A549 (cell line): Measurements from ENCODE around the gene LMO7. TPM values are rescaled to one million over a fixed set of nuclear protein-coding genes. Genes with fewer than 3 reads are reported as not detected.

Experiments
- ATAC-seq, 2 experiments: fragments of 200-7000 bp in 1 of 2; fragments of >200 bp in 1 of 2; cut with Nextera tagmentation in 1 of 2; cut with Tn5 transposase in 1 of 2; 3 replicates each; pipeline versions ENCODE4 v1.8.0 to v1.9.1; 2018 to 2020; ENCODE audit warnings: mild to moderate bottlenecking in 1 of 2, moderate library complexity in 1 of 2
- CTCF ChIA-PET: fragments of 300-600 bp; sonication (Branson Sonifier 250); formaldehyde crosslinking; extraction: SDS; loops from one replicate; lab custom pipeline; 2021; ENCODE audit warnings: antibody characterized with exemption, inconsistent platforms; lab: Yijun Ruan, JAX
- POLR2A ChIA-PET: fragments of 350-600 bp; formaldehyde crosslinking; extraction: SDS; loops from one replicate; lab custom pipeline; 2021; ENCODE audit warnings: antibody characterized with exemption, inconsistent platforms; lab: Yijun Ruan, JAX
- DNase-seq, 2 experiments: peaks; one replicate each; pipeline versions ENCODE4 v3.0.0 to v3.0.0-alpha.2; 2011 to 2016; ENCODE audit warnings: low read depth in 1 of 2, low spot score in 1 of 2
- FAIRE-seq: peaks from 2 replicates; lab custom pipeline; 2011; peaks lifted over from hg19 to GRCh38; lab: Jason Lieb, UNC
- H3K27ac ChIP-seq, 2 experiments: fragments of >200 bp; sonication (Bioruptor Twin); formaldehyde crosslinking; 3 replicates each; pipeline ENCODE4 v1.5.1; 2016 to 2017
- H3K4me1 ChIP-seq: fragments of >200 bp; sonication (Bioruptor Twin); formaldehyde crosslinking; 3 replicates; pipeline ENCODE4 v1.6.1; 2016
- H3K4me2 ChIP-seq: fragments of >200 bp; sonication (Bioruptor Twin); formaldehyde crosslinking; 3 replicates; pipeline ENCODE4 v1.6.1; 2016
- H3K4me3 ChIP-seq: fragments of >200 bp; sonication (Bioruptor Twin); formaldehyde crosslinking; 3 replicates; pipeline ENCODE4 v1.5.1; 2016
- H3K9me3 ChIP-seq: fragments of >200 bp; sonication (Bioruptor Twin); formaldehyde crosslinking; 3 replicates; pipeline ENCODE4 v1.6.1; 2016
- CEBPB ChIP-seq, 2 experiments: fragments of >200 bp in 1 of 2; sonication (Bioruptor Twin) in 1 of 2; formaldehyde crosslinking in 1 of 2; IDR thresholded peaks; 2 replicates each; pipeline ENCODE4 v1.6.1; 2012 to 2016
- EHF ChIP-seq: fragments of 250-450 bp; sonication (Bioruptor Pico); IDR thresholded peaks from 2 replicates; pipeline ENCODE4 v1.5.0; 2020; ENCODE audit warnings: mild to moderate bottlenecking
- FOSL2 ChIP-seq, 2 experiments: fragments of 450-650 bp in 1 of 2; fragments of >200 bp in 1 of 2; sonication (Bioruptor Twin) in 1 of 2; formaldehyde crosslinking; IDR thresholded peaks; 2 replicates each; pipeline versions ENCODE4 v1.5.0 to v1.6.1; 2016 to 2020; ENCODE audit warnings: mild to moderate bottlenecking in 1 of 2, moderate library complexity in 1 of 2
- FOXS1 ChIP-seq: fragments of 250-450 bp; sonication (Bioruptor Pico); IDR thresholded peaks from 2 replicates; pipeline ENCODE4 v1.5.0; 2020; ENCODE audit warnings: mild to moderate bottlenecking, moderate library complexity
- HEYL ChIP-seq: fragments of 250-450 bp; sonication (Bioruptor Pico); IDR thresholded peaks from 2 replicates; pipeline ENCODE4 v1.8.0; 2021; ENCODE audit warnings: mild to moderate bottlenecking, moderate library complexity
- MAFK ChIP-seq: fragments of 450-650 bp; IDR thresholded peaks from 2 replicates; pipeline ENCODE4 v1.6.1; 2014; ENCODE audit not compliant: partially characterized antibody
- MAX ChIP-seq: IDR thresholded peaks from 2 replicates; pipeline ENCODE4 v1.6.1; 2012
- MYC ChIP-seq: IDR thresholded peaks from 2 replicates; pipeline ENCODE4 v1.6.1; 2012; ENCODE audit warnings: mild to moderate bottlenecking, inconsistent platforms, low read length, improper control_type of control experiment, borderline replicate concordance
- PBX3 ChIP-seq: IDR thresholded peaks from 2 replicates; pipeline ENCODE4 v1.6.1; 2012
- PHF8 ChIP-seq: fragments of 200-600 bp; sonication (generic); IDR thresholded peaks from 2 replicates; pipeline ENCODE4 v1.6.1; 2016; ENCODE audit warnings: low read depth, mild to moderate bottlenecking, antibody characterized with exemption, moderate library complexity, borderline replicate concordance
- RAD21 ChIP-seq, 2 experiments: fragments of >200 bp in 1 of 2; sonication (Bioruptor Twin) in 1 of 2; formaldehyde crosslinking in 1 of 2; IDR thresholded peaks in 1 of 2; conservative IDR thresholded peaks in 1 of 2; 2 replicates in 1 of 2; 3 replicates in 1 of 2; pipeline ENCODE4 v1.6.1; 2012 to 2018; ENCODE audit warnings: inconsistent platforms in 1 of 2
- RARB ChIP-seq: fragments of 250-450 bp; sonication (Bioruptor Pico); IDR thresholded peaks from 2 replicates; pipeline ENCODE4 v1.8.0; 2021; ENCODE audit warnings: mild to moderate bottlenecking, moderate library complexity
- RCOR1 ChIP-seq: fragments of 150-350 bp; IDR thresholded peaks from 2 replicates; pipeline ENCODE4 v1.6.1; 2014; ENCODE audit warnings: antibody characterized with exemption, low read length, low read depth
- REST ChIP-seq: fragments of 200-600 bp; sonication (generic); IDR thresholded peaks from 2 replicates; pipeline ENCODE4 v1.6.1; 2016; ENCODE audit warnings: antibody characterized with exemption, mild to moderate bottlenecking, moderate library complexity
- RNF2 ChIP-seq: fragments of 200-600 bp; sonication (generic); IDR thresholded peaks from 2 replicates; pipeline ENCODE4 v1.6.1; 2016; ENCODE audit warnings: low read depth, mild to moderate bottlenecking, antibody characterized with exemption, moderate library complexity, borderline replicate concordance
- ZFP36 ChIP-seq: fragments of 450-650 bp; IDR thresholded peaks from 2 replicates; pipeline ENCODE4 v1.6.1; 2014; ENCODE audit warnings: borderline replicate concordance; ENCODE audit not compliant: partially characterized antibody
- ZNF302 ChIP-seq: fragments of 250-450 bp; sonication (Bioruptor Pico); IDR thresholded peaks from 2 replicates; pipeline ENCODE4 v1.9.0; 2021; ENCODE audit warnings: inconsistent platforms, mild to moderate bottlenecking, moderate library complexity
- ZSCAN20 ChIP-seq: fragments of 250-450 bp; sonication (Bioruptor Pico); IDR thresholded peaks from 2 replicates; pipeline ENCODE4 v1.8.0; 2022; ENCODE audit warnings: mild to moderate bottlenecking, moderate library complexity
- WGBS: methylation state at CpG from one replicate; pipeline ENCODE4 v1.1.6; 2017; ENCODE audit errors: missing lambda C conversion rate; 5-methylcytosine and 5-hydroxymethylcytosine counted together
- polyA plus RNA-seq, 4 experiments: library from polyadenylated mRNA; depleted of rRNA in 3 of 4; stranded (reverse); fragments of >200 nt; fragmentation: RNase III in 1 of 4; extraction: RNeasy Plus Mini Kit Qiagen cat#74134 plus additional on column Dnase treatment in 1 of 4; gene quantifications; 2 replicates in 3 of 4; 3 replicates in 1 of 4; pipeline ENCODE4 v1.2.3, GENCODE V29; 2011 to 2017
- TF ChIP-seq, protein P1 (sequence below): IDR thresholded peaks from 2 replicates; pipeline ENCODE4 v1.6.1; 2012; ENCODE audit warnings: low read depth, borderline replicate concordance

LMO7 gene
- polyA plus RNA-seq, 2 of the 4 experiments (the other 2 are of a cell fraction) = 23.4 to 33.2 TPM

GRCh38 chr13:75785130-75785529, 149.0 kb downstream of the LMO7 start:
- ChIA-PET CTCF (no interaction called here), POLR2A (no interaction called here)
- Histone ChIP-seq H3K4me3 (no peak overlapping the region), H3K4me1 (peaks cover 69% of the 10 kb centered on the region), H3K4me2 (peak overlapping the region; percentile 46; the same call in 2 of the 3 replicates), H3K27ac (no peak overlapping the region), H3K9me3 (0 out of 3 replicates have a peak, but pooled peaks cover 4% of the 10 kb centered on the region)
- TF ChIP-seq RCOR1 (no peak), RARB (CRISPR knock-in tag) (no peak), MYC (no peak), CEBPB (IDR thresholded peaks at IDR 0.05) (0 out of 4 replicates have a peak, but pooled peaks of 1 of the 2 experiments have one; percentile 38), MAFK (no peak)
- no peak for DNase-seq
- no peak for ATAC-seq
- no peak for FAIRE-seq

GRCh38 chr13:75787249-75787928, 151.3 kb downstream of the LMO7 start:
- POLR2A ChIA-PET = no interaction called here
- WGBS = 64% methylated on average over 7 of the region's 7 CpGs
- CTCF ChIA-PET = interaction anchor here (1.9 kb wide), 1 partner anchor 27 kb away, joined by 6 read pairs; no protein-coding TSS in a partner anchor
- DNase-seq (peak in 1 of 2 experiments; percentile 10), FAIRE-seq (no peak), ATAC-seq (no peak)
- peaks cover 78% of the 10 kb centered on the region for H3K4me1 ChIP-seq
- H3K27ac ChIP-seq = 0 out of 6 replicates have a peak overlapping the region, but pooled peaks of 1 of the 2 experiments have one; percentile 46
- peak overlapping the region; percentile 34 for H3K4me2 ChIP-seq
- no peaks in the 10 kb centered on the region for H3K9me3 ChIP-seq
- TF ChIP-seq PHF8 (no peak), PBX3 (no peak), FOSL2 (IDR thresholded peaks at IDR 0.05) (no peak), FOSL2 (CRISPR knock-in tag; IDR thresholded peaks at IDR 0.05) (peak; percentile 45; the same call in 1 of the 2 replicates), FOXS1 (CRISPR knock-in tag) (no peak)
- TF ChIP-seq, protein P1, sequence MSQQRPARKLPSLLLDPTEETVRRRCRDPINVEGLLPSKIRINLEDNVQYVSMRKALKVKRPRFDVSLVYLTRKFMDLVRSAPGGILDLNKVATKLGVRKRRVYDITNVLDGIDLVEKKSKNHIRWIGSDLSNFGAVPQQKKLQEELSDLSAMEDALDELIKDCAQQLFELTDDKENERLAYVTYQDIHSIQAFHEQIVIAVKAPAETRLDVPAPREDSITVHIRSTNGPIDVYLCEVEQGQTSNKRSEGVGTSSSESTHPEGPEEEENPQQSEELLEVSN = no peak
- no peak overlapping the region for H3K4me3 ChIP-seq

DNA sequence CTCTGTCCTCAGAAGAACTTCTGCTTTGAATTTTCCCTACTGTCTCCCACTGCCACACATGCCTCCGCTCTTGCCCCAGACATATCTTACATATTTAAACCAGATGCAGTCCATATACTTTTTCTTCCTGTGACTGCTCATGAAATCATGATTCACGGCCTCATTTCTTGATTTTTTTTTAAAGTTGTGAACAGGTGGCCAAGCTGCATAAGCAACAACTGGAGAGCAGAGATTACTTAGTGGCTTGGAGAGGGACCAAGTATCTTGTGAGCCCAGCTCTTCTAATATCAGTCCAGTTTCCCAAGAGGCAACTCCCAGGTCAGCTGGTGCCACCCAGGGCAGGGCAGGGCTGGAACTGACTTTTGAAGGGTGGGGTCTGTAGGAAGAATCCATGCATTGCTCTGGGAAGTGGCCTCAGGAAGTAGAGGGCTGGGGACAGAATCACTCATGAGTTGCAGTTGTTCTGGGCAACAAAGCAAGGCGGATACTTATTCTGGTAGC, 152.4 kb downstream of the LMO7 start:
- TF ChIP-seq PHF8 (no peak), ZSCAN20 (CRISPR knock-in tag) (no peak)
- H3K4me3 ChIP-seq = no peak overlapping the region
- ChIA-PET POLR2A (interaction anchor here (0.6 kb wide), 1 partner anchor 72 kb away, joined by 3 read pairs; no protein-coding TSS in a partner anchor), CTCF (interaction anchor here (1.0 to 1.9 kb wide), 2 partner anchors 28 to 82 kb away, joined by 3 to 6 read pairs; no protein-coding TSS in a partner anchor)
- DNase-seq = peak in 1 of 2 experiments; percentile 48
- ATAC-seq = peak; percentile 21 to 52; a peak in 4 of 6 replicates
- no peaks in the 10 kb centered on the region for H3K9me3 ChIP-seq
- peaks cover 85% of the 10 kb centered on the region for H3K4me1 ChIP-seq
- H3K4me2 ChIP-seq = peak overlapping the region; percentile 34
- H3K27ac ChIP-seq = peak overlapping the region; percentile 53 to 70; a peak in 5 of 6 replicates
- no peak for FAIRE-seq
- 49% methylated on average over 3 of the region's 3 CpGs for WGBS

- Histone ChIP-seq H3K4me3 (no peak overlapping the region), H3K4me2 (peak overlapping the region; percentile 34), H3K4me1 (peaks cover 78% of the 10 kb centered on the region), H3K9me3 (no peaks in the 10 kb centered on the region), H3K27ac (peak overlapping the region; percentile 53 to 70)
- 84% methylated on average over 9 of the region's 9 CpGs for WGBS
- CTCF ChIA-PET = interaction anchor here (0.9 to 5.7 kb wide), 2 partner anchors 11 to 94 kb away, joined by 3 to 21 read pairs; no protein-coding TSS in a partner anchor
- POLR2A ChIA-PET = no interaction called here
- no peak for DNase-seq
- peak in 1 of 2 experiments; percentile 28; a peak in 1 of 6 replicates for ATAC-seq
- FAIRE-seq = no peak
- no peak for TF ChIP-seq RAD21 (conservative IDR thresholded peaks at IDR 0.05 in 1 of 2, IDR thresholded peaks at IDR 0.05 in 1 of 2)
- no peak for TF ChIP-seq RNF2
- TF ChIP-seq MAX = no peak
- TF ChIP-seq HEYL = no peak
- TF ChIP-seq ZFP36 = no peak
- TF ChIP-seq EHF (CRISPR knock-in tag) = no peak
- TF ChIP-seq REST = no peak
- TF ChIP-seq CEBPB (IDR thresholded peaks at IDR 0.05) = no peak
- no peak for TF ChIP-seq ZSCAN20 (CRISPR knock-in tag)
- TF ChIP-seq FOXS1 (CRISPR knock-in tag) = no peak
- no peak for TF ChIP-seq ZNF302 (CRISPR knock-in tag)
These were observed 153.5 kb downstream of the LMO7 start for GRCh38 chr13:75789451-75790197.
